IPS-18a (cell line): ENCODE data around the gene GALNTL6.

ENCODE experiments used
- H3K27ac ChIP-seq: one replicate; pipeline ENCODE4 v1.5.1; 2013; ENCODE audit warnings: low read length
- H3K27me3 ChIP-seq: one replicate; pipeline ENCODE4 v1.6.1; 2013; ENCODE audit warnings: mild to moderate bottlenecking, low read length; ENCODE audit not compliant: control insufficient read depth, insufficient read depth
- H3K36me3 ChIP-seq: one replicate; pipeline ENCODE4 v1.6.1; 2013; ENCODE audit warnings: low read depth, low read length; ENCODE audit not compliant: control insufficient read depth
- H3K4me1 ChIP-seq: one replicate; pipeline ENCODE4 v1.6.1; 2013; ENCODE audit warnings: low read depth, low read length; ENCODE audit not compliant: control insufficient read depth
- H3K4me3 ChIP-seq: one replicate; pipeline ENCODE4 v1.5.1; 2013; ENCODE audit warnings: low read length
- H3K9ac ChIP-seq: one replicate; pipeline ENCODE4 v1.6.1; 2013; ENCODE audit warnings: mild to moderate bottlenecking, low read length, moderate library complexity
- H3K9me3 ChIP-seq: one replicate; pipeline ENCODE4 v1.6.1; 2013; ENCODE audit warnings: low read depth, low read length; ENCODE audit not compliant: control insufficient read depth

The GALNTL6 gene

DNA sequence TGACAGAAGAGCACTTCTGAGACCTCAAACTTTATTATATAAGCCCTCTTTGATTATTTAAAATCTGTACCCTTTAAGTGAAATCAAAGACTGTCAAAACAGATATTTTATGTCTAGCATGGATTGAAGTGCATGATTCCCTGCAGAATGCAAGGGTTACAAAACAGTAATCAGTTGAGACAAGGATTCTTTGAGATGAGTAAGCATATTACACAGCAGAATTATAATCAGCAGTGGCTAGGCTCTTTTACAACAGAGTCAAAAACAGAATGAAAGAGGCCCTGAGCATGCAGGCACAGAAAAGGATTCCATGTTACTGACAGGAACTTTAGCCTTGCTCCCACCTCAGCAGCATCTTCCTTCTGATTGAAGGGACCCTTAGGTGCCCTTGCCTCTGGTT lies 867.5 kb downstream of the GALNTL6 start:
- Histone ChIP-seq H3K27ac (no peak overlapping the region), H3K4me3 (no peak overlapping the region), H3K9ac (no peak overlapping the region), H3K4me1 (no peaks in the 10 kb centered on the region), H3K36me3 (no peaks in the 10 kb centered on the region), H3K9me3 (no peaks in the 10 kb centered on the region), H3K27me3 (no peaks in the 10 kb centered on the region)

DNA sequence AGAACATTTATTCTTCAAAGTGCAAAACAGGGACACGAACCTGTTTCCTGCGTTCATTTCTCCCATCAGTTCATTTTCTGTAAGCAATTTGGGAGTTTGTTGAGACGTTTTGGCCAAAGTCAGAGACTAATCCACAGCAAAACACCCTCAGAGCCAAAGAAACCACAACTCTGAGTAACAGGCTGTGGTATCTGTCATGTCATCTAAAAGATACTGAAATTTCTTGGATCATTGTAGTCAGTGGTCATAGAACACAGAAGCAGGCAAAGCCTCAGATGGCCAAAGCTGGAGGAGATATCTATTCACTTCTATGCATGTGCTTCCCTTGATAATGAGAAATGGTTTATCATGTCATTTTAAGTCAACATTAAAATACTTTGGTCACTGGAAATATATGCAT lies 869.8 kb downstream of the GALNTL6 start:
- Histone ChIP-seq H3K27me3 (no peaks in the 10 kb centered on the region), H3K4me3 (no peak overlapping the region), H3K4me1 (no peaks in the 10 kb centered on the region), H3K9ac (no peak overlapping the region), H3K9me3 (no peaks in the 10 kb centered on the region), H3K27ac (no peak overlapping the region), H3K36me3 (no peaks in the 10 kb centered on the region)

DNA sequence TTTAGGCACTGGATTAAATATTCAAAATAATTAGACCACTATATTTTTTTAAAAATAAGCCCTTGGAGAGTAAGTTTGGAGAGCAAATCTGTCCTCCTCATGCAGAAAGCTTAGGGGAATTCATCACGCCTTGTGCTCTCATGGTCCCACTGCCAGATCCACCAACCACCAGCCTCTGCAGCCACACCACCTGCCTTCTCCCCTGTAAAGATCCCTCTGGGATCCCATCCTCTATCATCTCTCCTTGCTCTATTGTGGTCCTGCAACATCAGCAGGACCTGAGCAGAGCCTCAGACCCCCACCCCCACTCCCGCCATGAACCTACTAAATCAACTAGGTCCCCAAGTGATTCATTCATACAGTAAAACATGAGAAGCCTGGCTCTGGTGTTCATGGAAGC lies 872.8 kb downstream of the GALNTL6 start:
- Histone ChIP-seq H3K4me1 (no peaks in the 10 kb centered on the region), H3K4me3 (no peak overlapping the region), H3K27ac (no peak overlapping the region), H3K9me3 (no peaks in the 10 kb centered on the region), H3K9ac (no peak overlapping the region), H3K27me3 (no peaks in the 10 kb centered on the region), H3K36me3 (no peaks in the 10 kb centered on the region)

DNA sequence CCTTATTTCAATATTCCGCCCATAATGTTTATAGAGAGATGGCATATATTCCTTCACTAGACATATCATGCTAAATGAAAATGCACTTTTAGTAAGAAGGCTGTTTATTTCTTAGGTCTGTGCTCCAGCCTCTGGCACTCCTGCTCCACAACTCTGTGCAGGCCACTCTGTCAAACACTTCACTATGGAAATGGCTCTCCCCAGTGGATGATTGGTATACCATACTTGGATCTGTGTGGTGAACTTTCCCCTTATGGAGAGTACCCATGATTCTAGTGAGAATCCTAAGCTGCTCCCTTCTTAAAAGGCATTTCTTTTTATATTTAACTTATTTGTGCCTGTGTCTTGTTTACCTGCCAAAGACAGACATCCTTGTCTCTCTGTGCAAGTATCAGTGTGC lies 875.3 kb downstream of the GALNTL6 start:
- Histone ChIP-seq H3K36me3 (no peaks in the 10 kb centered on the region), H3K4me3 (no peak overlapping the region), H3K27ac (no peak overlapping the region), H3K9me3 (peaks cover 6% of the 10 kb centered on the region), H3K4me1 (no peaks in the 10 kb centered on the region), H3K27me3 (no peaks in the 10 kb centered on the region), H3K9ac (no peak overlapping the region)

DNA sequence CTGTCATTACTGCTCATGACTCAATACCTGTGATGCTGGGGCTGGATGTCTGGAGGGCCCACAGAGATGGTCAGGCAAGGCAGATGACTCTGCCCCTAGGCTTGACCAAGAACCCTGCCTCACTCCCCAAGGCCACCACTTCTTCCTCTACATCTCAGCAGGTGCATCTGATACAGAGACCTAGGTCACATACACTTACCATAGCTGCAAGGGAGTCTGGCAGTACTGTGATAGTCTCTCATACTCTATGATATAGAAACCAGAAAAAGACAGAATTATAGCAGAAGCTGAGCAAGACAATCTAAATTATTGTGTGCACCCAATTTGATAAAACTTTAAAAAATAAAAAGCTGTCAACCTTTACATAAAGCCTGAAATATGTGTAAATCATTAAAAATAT lies 878.3 kb downstream of the GALNTL6 start:
- Histone ChIP-seq H3K36me3 (no peaks in the 10 kb centered on the region), H3K4me3 (no peak overlapping the region), H3K9me3 (peaks cover 6% of the 10 kb centered on the region), H3K4me1 (no peaks in the 10 kb centered on the region), H3K9ac (no peak overlapping the region), H3K27ac (no peak overlapping the region), H3K27me3 (no peaks in the 10 kb centered on the region)

DNA sequence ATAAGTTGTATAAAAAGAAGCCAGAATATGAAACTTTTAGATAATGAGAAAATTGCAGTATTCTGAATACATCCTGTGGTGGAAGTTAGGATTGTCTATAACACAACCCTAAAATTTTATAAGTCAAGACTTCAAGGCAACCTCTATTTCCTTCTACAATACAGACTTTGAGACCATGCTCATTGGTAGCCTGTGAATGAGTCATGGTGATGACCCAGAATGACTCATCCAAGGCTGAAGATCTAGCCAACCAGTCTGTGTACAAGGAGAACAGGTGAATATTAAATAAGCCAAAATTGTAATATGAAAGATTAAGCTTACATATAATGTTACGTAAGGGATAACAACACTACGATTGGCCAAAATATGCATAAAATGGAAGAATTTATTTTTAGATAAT lies 879.5 kb downstream of the GALNTL6 start:
- Histone ChIP-seq H3K4me3 (no peak overlapping the region), H3K27me3 (no peaks in the 10 kb centered on the region), H3K27ac (no peak overlapping the region), H3K9ac (no peak overlapping the region), H3K9me3 (peaks cover 6% of the 10 kb centered on the region), H3K36me3 (no peaks in the 10 kb centered on the region), H3K4me1 (no peaks in the 10 kb centered on the region)

DNA sequence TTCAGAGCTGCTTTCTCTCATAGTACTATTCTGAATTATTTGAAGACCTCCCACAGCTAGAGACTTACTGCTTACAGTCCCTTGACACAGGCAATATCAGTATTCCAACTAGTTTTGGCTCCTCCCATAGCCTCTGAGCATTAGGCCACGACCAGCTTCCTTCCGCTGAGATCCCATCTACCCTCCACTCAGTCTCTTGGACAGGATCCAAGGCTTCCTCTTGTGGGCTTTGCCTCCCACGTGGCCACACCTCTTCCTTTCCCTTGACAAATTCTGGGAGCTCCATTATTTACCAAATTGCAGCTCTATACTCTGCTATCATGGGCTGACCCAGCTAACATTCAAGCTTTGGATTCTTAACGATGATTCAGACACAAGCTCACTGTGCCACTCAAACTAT lies 885.1 kb downstream of the GALNTL6 start:
- Histone ChIP-seq H3K9ac (no peak overlapping the region), H3K27ac (no peak overlapping the region), H3K36me3 (no peaks in the 10 kb centered on the region), H3K4me3 (no peak overlapping the region), H3K4me1 (no peaks in the 10 kb centered on the region), H3K27me3 (no peaks in the 10 kb centered on the region), H3K9me3 (no peaks in the 10 kb centered on the region)

DNA sequence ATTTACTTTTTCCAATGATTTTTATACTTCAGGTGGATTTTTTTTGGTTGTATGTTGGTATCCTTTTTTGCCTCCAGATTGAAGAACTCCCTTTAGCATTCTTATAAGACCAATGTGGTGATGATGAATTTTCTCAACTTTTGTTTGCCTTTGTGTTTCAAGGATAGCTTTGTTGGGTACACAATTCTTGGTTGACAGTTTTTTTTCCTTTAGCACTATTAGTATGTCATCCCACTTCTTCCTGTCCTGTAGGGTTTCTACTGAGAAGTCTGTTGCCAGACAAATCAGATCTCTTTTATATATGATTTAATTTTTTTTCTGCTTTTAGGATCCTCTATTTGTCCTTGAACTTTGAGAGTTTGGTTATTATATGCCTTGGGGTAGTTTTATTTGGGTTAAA lies 892.4 kb downstream of the GALNTL6 start:
- H3K27me3 ChIP-seq = peaks cover 9% of the 10 kb centered on the region
- no peak overlapping the region for H3K4me3 ChIP-seq
- H3K36me3 ChIP-seq = no peaks in the 10 kb centered on the region
- no peak overlapping the region for H3K27ac ChIP-seq
- peaks cover 13% of the 10 kb centered on the region for H3K9me3 ChIP-seq
- H3K9ac ChIP-seq = no peak overlapping the region
- H3K4me1 ChIP-seq = peaks cover 17% of the 10 kb centered on the region

DNA sequence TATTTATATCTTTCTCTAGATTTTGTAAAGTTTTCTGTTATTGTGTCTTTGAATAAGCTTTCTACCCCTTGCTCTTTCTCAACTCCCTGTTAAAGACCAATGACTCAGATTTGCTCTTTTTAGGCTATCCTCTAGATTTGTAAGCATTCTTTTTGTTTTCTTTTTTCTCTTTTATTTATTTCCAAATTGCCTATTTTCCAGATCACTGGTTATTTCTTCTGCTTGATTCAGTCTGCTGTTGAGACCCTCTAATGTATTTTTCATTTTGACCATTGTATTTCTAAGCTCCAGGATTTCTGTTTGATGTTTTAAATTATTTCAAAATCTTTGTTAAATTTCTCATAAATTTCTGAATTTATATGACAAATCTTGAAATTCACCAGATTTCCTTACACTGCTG lies 892.8 kb downstream of the GALNTL6 start:
- no peak overlapping the region for H3K4me3 ChIP-seq
- no peaks in the 10 kb centered on the region for H3K36me3 ChIP-seq
- H3K27me3 ChIP-seq = peaks cover 9% of the 10 kb centered on the region
- H3K4me1 ChIP-seq = peaks cover 17% of the 10 kb centered on the region
- peaks cover 13% of the 10 kb centered on the region for H3K9me3 ChIP-seq
- no peak overlapping the region for H3K27ac ChIP-seq
- no peak overlapping the region for H3K9ac ChIP-seq

DNA sequence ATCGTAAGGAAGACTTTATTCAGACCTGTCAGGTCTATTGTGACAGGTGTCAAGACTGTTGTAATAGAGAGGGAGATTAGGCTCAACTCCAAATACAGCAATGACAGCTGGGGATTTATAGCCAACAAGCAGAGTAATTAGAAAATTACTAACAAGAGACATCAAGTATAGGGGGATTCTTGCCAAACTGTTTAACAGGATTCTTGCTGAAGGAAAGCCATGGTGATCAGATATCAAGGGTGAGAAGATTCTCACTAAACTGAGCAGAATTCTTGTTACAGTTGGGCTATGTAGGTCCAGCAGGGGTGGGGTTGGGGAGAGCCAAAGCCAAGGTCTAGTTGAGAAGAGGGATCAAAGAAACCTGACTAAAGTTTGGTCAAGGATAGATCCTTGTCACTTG lies 894.4 kb downstream of the GALNTL6 start:
- no peak overlapping the region for H3K9ac ChIP-seq
- peaks cover 9% of the 10 kb centered on the region for H3K27me3 ChIP-seq
- H3K4me1 ChIP-seq = peaks cover 17% of the 10 kb centered on the region
- no peak overlapping the region for H3K27ac ChIP-seq
- H3K4me3 ChIP-seq = peak overlapping the region; percentile 3
- H3K36me3 ChIP-seq = no peaks in the 10 kb centered on the region
- peaks cover 13% of the 10 kb centered on the region for H3K9me3 ChIP-seq

DNA sequence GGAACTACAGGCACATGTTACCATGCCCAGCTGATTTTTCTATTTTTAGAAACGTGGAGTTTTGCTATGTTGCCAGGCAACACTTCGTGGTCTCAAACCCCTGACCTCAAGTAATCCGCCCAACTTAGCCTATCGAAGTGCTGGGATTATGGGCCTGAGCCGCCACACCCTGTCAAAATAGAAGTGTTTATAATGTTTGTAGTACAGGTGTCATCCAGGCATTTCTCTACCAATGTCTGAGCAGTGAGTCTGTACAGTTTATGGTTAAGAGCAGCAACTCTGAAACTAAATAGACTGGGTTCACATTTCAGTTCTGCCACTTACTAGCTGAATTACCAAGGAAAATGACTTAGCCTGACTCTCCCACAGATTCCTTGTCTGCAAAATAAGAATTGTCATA lies 895.0 kb downstream of the GALNTL6 start:
- H3K9ac ChIP-seq = no peak overlapping the region
- H3K27me3 ChIP-seq = peaks cover 9% of the 10 kb centered on the region
- H3K4me1 ChIP-seq = peaks cover 17% of the 10 kb centered on the region
- H3K27ac ChIP-seq = no peak overlapping the region
- peak overlapping the region; percentile 3 for H3K4me3 ChIP-seq
- peaks cover 13% of the 10 kb centered on the region for H3K9me3 ChIP-seq
- no peaks in the 10 kb centered on the region for H3K36me3 ChIP-seq

DNA sequence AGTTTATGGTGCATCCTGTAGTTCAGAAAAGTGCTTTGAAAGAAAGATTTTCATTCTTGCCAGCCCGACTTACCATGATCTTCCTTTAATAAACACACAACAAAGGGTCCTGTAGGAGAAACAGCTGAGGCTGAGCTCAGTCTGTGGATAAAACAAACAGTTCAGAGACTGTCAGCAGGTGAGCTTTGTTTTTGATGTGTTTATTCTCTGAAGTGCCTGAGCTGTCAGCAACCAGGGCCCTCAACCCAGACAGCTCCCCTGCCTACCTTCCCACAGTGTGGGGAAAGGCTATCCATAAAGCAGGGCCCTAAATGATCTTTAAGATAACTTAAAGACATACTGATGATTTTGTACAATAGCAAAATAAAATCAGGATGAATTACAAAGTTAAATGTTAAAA lies 896.2 kb downstream of the GALNTL6 start:
- no peak overlapping the region for H3K9ac ChIP-seq
- peaks cover 17% of the 10 kb centered on the region for H3K4me1 ChIP-seq
- H3K9me3 ChIP-seq = peaks cover 13% of the 10 kb centered on the region
- no peak overlapping the region for H3K27ac ChIP-seq
- H3K36me3 ChIP-seq = no peaks in the 10 kb centered on the region
- H3K4me3 ChIP-seq = no peak overlapping the region
- H3K27me3 ChIP-seq = peaks cover 9% of the 10 kb centered on the region
